DMS79 (cell line): Measurements from ENCODE around the gene KCND2.
"Not testable (repeated sequence)": the region's sequence is repeated elsewhere in the genome, so short reads cannot be mapped to it uniquely, and the experiment has no call there.

Experiments
- DNase-seq: peaks from one replicate; lab custom pipeline; 2025; lab: John Stamatoyannopoulos, UW

Gene KCND2

DNA sequence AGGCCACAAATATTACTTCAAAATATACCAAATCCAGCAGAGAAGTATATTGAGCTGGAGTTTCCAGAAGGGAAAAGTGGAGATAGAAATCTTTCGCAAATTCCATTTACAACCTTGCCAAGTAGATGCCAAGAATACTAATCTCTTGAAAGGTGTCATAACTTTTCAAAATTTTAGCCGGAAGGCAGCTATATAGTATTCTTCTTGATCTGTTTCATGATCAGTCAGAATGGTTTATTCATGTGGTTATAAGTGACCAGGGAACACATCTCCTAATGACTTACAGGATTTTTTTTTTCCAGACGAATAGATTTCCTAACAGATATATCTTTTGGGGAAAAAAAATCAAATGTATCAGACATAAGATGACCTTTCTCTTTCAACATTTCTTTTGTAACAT is 314.3 kb downstream of the KCND2 start:
- no peak for DNase-seq

GRCh38 chr7:120588416-120588815 is 315.4 kb downstream of the KCND2 start:
- DNase-seq: no peak

DNA sequence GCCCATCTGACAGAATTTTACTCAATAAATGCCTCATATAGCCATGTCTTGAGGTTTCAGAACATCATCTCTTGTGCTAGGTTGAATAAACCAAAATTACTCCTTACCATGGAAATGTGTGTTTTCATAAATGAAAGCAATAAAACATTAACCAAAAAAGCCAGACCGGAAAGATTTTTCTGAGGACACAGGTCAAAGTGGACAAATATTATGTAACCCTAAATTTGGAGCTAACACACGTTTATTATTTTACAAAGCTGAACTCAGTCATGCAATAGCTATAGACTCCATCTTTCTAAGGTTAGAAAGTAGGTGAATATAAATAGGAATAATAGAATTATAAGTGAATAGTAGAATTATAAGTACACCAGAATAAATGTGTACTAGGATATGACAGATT is 315.9 kb downstream of the KCND2 start:
- DNase-seq: no peak

DNA sequence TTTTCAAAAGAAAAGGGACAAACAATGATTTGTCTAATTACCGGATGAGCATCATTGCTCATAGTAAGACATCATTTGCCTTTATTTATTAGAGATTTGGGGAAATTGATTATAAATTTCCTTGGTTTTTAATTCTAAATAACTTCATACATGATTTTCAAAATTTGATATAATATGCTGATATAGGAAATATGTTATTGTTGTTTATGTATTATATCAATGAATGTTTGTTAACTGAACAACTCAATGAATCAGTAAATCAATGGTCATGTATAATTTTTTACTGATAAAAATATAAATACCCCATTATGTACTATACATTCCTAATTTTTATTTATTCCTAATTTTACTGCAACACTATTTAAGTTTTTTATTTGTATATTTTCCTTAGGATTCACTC is 327.6 kb downstream of the KCND2 start:
- DNase-seq: no peak

DNA sequence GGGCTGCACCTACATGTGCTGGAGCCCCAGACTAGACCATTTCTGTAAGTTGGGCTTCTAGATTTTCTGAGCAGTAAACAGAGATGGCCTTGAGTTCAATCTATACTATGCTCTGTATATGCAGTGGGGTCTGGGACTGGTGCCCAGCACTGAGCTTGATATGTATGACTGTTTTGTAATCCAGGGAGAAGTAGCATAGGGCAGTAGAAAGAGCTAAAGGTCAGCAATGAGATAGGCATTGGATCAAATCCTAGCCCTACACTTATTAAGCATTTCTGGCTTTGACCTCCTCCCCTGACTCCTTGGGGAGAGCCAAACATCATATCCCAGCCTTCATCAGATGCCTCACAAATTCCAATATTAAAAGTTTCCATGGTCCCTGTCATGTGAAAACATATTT is 330.4 kb downstream of the KCND2 start:
- DNase-seq: no peak

DNA sequence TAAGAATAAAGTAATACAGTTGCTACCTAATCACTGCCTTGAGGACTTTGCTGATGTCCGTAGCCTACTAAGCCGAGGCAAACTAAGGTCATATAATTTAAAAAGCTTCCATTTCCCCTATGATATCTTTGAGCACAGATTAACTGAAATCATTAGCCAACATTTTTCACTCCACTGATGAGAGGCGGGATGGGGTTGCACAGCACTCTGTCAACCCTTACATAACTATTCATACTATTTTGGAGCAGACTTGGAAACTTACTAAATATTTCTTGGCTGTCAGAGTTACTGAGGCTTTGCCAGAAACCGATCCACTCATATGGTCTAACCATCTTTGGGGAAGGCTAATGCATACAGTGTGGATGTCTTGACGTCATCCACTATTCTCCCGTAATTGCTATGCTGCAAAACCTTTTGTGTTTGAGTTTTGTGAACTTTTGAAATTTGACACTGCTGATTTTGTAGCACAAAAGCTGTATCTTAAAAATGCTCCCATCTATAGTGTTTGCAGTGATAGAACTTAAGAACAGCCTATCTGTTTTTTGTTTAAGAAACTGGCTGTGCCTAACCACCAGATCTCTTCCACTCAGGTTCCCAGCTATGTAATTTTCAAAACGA is 336.3 kb downstream of the KCND2 start:
- DNase-seq: no peak

DNA sequence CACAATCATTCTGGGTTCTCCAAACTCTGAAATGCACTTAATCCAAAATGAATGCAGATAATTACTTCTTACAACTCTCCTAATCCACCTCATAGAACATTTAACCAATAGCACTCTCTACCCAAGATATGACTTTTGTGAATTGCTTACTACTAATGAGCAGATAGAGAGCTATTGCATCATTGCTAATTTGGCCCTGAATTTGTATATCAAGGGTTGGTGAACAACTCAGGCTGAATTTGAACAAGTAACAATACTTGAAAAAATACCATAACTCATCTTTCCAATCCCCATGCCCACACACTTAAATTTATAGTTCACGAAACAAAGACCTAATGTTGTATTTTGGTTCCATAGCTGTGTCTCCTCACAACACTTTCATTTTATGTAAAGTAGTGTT is 339.0 kb downstream of the KCND2 start:
- DNase-seq: no peak

DNA sequence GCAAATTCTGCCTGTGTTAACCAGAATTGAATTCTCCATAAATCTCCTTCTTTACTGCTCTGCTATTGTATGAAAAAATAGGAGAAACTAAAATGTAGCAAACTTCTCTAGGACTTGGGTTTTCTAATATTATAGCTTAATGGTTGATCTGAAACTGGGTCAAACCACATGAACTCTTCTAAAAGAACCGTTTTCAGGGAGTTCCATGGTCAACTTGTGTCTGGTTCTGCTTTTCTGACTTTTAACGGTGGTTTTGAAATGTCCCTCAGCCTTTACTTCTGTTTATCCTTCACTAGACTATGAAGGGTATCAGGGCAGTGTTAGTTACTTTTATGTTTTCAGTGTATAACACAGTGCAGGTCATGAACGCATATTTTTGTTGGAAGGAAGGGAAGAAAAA is 342.7 kb downstream of the KCND2 start:
- DNase-seq: no peak

DNA sequence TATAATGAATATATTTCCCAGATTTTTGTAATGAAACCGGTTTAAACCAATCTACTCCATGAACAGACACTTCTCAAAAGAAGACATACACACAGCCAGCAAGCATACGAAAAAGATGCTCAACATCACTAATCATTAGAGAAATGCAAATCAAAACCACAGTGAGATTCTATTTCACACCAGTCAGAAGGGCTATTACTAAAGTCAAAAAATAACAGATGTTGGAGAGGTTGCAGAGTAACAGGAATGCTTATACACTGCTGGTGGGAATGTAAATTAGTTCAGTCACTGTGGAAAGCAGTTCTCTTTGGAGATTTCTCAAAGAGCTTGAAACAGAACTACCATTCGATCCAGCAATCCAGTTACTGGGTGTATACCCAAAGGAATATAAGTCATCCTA is 344.3 kb downstream of the KCND2 start:
- DNase-seq: no peak

DNA sequence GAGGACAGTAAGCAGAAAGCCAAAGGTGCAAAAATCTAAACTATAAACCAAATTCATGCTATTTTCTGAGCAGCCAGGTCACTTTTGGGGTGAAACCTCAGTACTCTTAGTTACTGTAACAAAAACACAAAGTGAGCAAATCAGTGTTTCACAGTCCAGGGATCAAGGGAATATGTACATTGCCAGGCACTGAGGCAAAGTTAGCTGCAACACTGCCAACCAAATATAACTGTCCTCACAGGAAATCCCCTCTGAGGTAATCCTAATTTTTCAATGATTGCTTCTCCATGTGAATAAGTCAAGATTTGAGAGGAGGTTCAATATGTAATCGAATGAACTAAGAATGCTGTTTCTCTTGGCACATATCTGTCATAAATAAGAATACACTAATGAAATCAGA is 355.3 kb downstream of the KCND2 start:
- no peak for DNase-seq

GRCh38 chr7:120639884-120640283 is 366.9 kb downstream of the KCND2 start:
- DNase-seq: no peak

DNA sequence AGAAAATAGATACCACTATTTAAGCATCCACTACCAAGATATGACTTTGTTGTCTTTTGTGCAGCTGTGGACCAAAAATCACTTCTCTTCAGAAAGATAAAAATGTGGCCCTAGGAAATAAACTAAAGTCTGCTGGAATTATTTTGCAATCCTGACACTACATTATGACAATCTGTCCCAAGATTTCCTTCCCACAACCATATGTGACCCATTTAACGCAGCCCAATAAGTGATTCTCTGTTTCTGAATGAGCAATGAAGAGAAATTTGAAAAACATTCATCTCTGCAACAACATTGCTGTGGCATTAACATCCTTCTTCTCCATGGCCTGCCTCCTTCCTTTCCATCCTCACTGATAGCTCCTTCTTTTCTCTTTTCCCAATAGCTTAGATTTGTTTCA is 373.0 kb downstream of the KCND2 start:
- DNase-seq: no peak

DNA sequence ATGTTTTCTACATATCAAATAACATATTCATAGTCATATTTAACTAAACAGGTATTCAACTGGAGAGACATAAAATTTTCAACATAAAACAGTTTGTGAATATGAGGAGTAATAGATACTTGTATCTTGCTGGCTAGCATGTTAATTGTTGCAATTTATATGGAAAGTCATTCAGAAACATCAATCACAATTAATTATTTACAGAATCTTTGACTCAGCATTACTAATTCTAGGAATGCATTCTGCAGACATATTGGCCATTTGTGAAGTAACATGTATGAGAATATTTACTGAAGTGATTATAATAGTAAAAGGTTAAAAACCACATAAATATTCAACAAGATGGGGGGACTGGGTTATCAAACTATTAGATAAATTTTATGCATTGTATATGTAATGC is 381.3 kb downstream of the KCND2 start:
- no peak for DNase-seq

GRCh38 chr7:120658516-120658915 is 385.5 kb downstream of the KCND2 start:
- DNase-seq: no peak

DNA sequence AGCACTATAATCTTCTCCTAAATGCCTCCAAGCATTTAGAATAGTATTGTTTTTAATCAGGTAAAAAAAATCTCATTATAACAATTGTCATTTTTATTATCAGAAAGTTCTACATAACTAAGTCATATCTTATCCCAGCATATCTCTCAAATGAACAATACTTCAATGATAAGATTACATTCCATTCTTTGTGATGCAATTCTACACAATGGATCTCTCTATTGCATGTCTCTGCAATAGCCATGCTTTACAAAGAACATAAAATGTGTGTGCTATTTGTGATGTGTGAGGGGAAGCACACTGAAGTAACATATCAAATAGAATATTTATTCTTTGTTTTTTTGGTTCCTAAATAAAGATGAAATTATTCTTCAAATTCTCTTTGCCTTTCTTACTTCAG is 389.3 kb downstream of the KCND2 start:
- DNase-seq: no peak

DNA sequence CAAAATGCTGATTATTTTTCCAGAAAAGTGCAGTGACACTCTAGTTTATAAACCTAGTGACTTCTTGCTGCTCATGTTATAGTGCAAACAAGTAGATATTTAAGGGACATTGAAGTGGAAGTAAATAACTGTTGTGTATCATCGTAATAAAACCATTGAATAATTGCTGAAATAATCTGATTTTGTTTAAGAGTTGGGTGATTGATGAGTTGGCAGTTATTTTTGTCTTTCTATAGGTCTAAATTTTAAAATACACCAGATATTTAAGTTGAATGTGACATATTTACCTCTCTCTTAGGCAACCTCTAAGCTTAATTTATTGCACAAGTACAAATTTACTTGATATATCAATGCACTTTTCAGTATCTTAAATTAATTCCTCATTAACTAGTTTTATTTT is 392.1 kb downstream of the KCND2 start:
- DNase-seq: no peak

DNA sequence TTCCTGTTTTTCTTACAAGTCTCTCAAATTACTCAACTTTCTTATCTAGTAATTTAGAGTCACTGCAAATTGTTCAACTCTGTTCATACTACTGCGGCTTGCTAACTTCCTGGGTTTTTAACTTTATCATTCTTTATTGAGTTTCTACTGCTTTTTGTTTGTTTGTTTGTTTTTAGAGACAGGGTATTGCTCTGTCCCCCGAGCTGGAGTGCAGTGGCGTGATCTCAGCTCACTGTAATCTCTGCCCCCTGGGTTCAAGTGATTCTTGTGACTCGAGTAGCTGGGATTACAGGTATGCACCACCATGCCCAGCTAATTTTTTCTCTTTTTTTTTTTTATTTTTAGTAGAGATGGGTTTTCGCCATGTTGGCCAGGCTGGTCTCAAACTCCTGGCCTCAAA is 402.1 kb downstream of the KCND2 start:
- no peak for DNase-seq

GRCh38 chr7:120677535-120677934 is 404.6 kb downstream of the KCND2 start:
- DNase-seq: no peak

- no peak for DNase-seq
Observed at GRCh38 chr7:120680985-120681384, 408.0 kb downstream of the KCND2 start.

DNA sequence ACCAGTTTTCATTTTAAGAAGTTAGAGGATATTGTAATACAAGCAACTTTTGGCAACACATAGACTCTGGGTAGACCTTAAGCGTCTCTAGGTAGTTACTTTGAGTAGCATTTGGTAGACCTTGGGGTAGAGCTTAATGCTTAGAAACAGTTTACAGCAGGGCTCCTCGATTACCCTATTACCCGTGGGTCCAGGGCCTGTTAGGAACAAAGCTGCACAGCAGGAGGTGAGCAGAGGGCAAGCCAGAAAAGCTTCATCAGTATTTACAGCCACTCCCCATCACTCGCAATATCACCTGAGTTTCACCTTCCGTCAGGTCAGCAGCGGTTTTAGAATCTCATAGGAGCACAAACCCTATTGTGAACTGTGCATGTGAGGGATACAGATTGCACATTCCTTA is 411.5 kb downstream of the KCND2 start:
- DNase-seq: no peak

DNA sequence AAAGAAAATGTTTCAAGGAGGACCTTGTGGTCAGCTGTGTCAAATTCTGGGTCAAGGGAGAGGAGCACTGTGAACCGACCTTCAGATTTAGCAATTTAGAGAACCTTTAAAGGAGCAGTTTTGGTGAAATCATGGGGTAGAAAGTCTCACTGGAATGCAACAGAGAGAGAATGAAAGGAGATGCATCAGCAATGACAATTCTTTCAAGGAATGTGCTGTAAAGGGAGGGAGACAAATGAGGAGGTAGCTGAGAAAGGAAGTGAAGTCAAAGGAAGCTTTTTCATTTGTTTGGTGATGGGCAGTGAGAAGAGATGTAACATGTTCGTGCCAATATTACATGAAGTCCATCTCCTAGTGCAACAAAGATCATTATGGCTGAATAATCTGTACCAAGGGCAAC is 418.9 kb downstream of the KCND2 start:
- DNase-seq: no peak

- DNase-seq: no peak
Observed at GRCh38 chr7:120695848-120696247, 422.9 kb downstream of the KCND2 start.

DNA sequence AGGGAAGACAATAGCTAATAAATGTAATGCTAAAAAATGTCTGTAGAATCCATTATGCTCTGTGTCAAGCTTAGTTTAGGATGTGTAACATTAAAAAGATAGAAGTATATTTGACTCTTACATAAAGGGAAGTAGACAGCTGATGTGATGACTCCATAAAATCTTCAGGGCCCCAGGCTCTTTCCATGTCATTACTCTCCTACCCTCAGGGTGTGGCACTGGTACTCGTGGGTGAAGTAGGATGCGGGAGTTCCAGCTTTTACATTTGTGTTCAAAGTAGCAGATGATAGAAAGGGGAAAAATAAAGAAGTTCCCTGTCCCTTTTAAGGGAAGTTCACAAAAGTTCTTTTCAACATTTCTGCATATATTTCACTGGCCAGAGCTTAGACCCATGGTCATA is 427.8 kb downstream of the KCND2 start:
- DNase-seq: no peak

- DNase-seq: not testable (repeated sequence)
Observed at GRCh38 chr7:120702408-120702807, 429.4 kb downstream of the KCND2 start.
